OCI-LY3 (cell line): ENCODE measurements around the gene NOS1AP.

Experiments used
- H2AFZ ChIP-seq: fragments of 200-600, 300-600 bp; shearing (Covaris generic); 2 replicates; pipeline ENCODE4 v1.6.0; 2014; ENCODE audit warnings: antibody characterized with exemption, low read depth, low read length
- H3K27ac ChIP-seq: fragments of 200-600, 300-600 bp; sonication (generic); 2 replicates; pipeline ENCODE4 v1.5.1; 2014; ENCODE audit warnings: mild to moderate bottlenecking, low read length, moderate library complexity, mixed read lengths
- H3K27me3 ChIP-seq: fragments of 200-600, 300-600 bp; sonication (generic); 2 replicates; pipeline ENCODE4 v1.6.1; 2014; ENCODE audit warnings: low read depth, low read length, mixed read lengths
- H3K36me3 ChIP-seq: fragments of 200-600, 300-600 bp; sonication (generic); replicated peaks from 2 replicates; pipeline ENCODE3; 2014; ENCODE audit warnings: low read depth, low read length, mixed read lengths
- H3K4me1 ChIP-seq: fragments of 300-600, 200-600 bp; sonication (generic); 2 replicates; pipeline ENCODE4 v1.6.1; 2014; ENCODE audit warnings: low read length, mixed read lengths
- H3K4me2 ChIP-seq: fragments of 200-600, 300-600 bp; sonication (generic); 2 replicates; pipeline ENCODE4 v1.6.1; 2014; ENCODE audit warnings: low read length, mixed read lengths
- H3K4me3 ChIP-seq: fragments of 300-600, 200-600 bp; sonication (generic); 2 replicates; pipeline ENCODE4 v1.5.1; 2014; ENCODE audit warnings: antibody characterized with exemption, mild to moderate bottlenecking, low read length, moderate library complexity
- H3K79me2 ChIP-seq: fragments of 300-600, 200-600 bp; shearing (Covaris generic); 2 replicates; pipeline ENCODE4 v1.6.1; 2014; ENCODE audit warnings: mild to moderate bottlenecking, low read length, mixed read lengths
- H3K9ac ChIP-seq: fragments of 300-600, 200-600 bp; shearing (Covaris generic); 2 replicates; pipeline ENCODE4 v1.6.0; 2014; ENCODE audit warnings: mild to moderate bottlenecking, low read length, moderate library complexity
- H3K9me3 ChIP-seq: fragments of 200-600, 300-600 bp; shearing (Covaris generic); 2 replicates; pipeline ENCODE4 v1.6.1; 2014; ENCODE audit warnings: low read length, mixed read lengths; ENCODE audit not compliant: insufficient read depth
- H4K20me1 ChIP-seq: fragments of 200-600, 300-600 bp; sonication (generic); 2 replicates; pipeline ENCODE4 v1.6.1; 2016; ENCODE audit warnings: low read length, mixed read lengths; ENCODE audit not compliant: insufficient read depth
- EZH2phosphoT487 ChIP-seq: fragments of 200-600 bp; shearing (Covaris generic); IDR thresholded peaks from 2 replicates; pipeline ENCODE4 v1.6.1; 2018; ENCODE audit warnings: antibody characterized with exemption, mixed run types, low read depth
- TF ChIP-seq, protein P1 (sequence below): fragments of 200-600, 300-600 bp; sonication (generic); IDR thresholded peaks from 2 replicates; pipeline ENCODE4 v1.5.1; 2014; ENCODE audit warnings: antibody characterized with exemption, low read length, low read depth

Gene NOS1AP

DNA sequence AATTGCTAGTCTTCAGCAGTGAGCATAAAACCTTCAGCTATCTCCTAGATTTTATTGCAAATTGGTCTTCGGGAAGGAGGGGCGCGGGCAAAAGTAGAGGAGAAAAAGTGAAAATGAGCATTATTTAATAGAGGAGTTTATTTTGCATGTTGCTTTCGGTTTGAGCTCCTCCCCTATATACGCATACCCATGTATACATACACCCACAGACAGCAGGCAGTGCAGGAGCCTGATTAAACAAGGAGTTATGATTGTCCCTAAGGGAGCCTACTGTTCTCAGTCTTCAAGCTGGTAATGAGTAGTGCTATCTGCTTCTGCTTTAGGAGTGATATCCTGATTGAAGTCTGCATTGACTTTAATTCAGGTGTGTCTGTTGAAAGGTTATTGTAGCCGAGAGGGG is 173.3 kb downstream of the NOS1AP start:
- no peaks in the 10 kb centered on the region for H3K36me3 ChIP-seq
- H2AFZ ChIP-seq, result no peak overlapping the region
- no peak overlapping the region for H3K4me3 ChIP-seq
- TF ChIP-seq EZH2phosphoT487, result no peak
- TF ChIP-seq, protein P1, sequence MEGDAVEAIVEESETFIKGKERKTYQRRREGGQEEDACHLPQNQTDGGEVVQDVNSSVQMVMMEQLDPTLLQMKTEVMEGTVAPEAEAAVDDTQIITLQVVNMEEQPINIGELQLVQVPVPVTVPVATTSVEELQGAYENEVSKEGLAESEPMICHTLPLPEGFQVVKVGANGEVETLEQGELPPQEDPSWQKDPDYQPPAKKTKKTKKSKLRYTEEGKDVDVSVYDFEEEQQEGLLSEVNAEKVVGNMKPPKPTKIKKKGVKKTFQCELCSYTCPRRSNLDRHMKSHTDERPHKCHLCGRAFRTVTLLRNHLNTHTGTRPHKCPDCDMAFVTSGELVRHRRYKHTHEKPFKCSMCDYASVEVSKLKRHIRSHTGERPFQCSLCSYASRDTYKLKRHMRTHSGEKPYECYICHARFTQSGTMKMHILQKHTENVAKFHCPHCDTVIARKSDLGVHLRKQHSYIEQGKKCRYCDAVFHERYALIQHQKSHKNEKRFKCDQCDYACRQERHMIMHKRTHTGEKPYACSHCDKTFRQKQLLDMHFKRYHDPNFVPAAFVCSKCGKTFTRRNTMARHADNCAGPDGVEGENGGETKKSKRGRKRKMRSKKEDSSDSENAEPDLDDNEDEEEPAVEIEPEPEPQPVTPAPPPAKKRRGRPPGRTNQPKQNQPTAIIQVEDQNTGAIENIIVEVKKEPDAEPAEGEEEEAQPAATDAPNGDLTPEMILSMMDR, result no peak
- H3K9ac ChIP-seq, result no peak overlapping the region
- H4K20me1 ChIP-seq, result no peaks in the 10 kb centered on the region
- H3K4me1 ChIP-seq, result no peaks in the 10 kb centered on the region
- H3K79me2 ChIP-seq, result no peaks in the 10 kb centered on the region
- no peaks in the 10 kb centered on the region for H3K9me3 ChIP-seq
- H3K27me3 ChIP-seq, result peaks cover 53% of the 10 kb centered on the region
- no peak overlapping the region for H3K4me2 ChIP-seq
- H3K27ac ChIP-seq, result no peak overlapping the region

DNA sequence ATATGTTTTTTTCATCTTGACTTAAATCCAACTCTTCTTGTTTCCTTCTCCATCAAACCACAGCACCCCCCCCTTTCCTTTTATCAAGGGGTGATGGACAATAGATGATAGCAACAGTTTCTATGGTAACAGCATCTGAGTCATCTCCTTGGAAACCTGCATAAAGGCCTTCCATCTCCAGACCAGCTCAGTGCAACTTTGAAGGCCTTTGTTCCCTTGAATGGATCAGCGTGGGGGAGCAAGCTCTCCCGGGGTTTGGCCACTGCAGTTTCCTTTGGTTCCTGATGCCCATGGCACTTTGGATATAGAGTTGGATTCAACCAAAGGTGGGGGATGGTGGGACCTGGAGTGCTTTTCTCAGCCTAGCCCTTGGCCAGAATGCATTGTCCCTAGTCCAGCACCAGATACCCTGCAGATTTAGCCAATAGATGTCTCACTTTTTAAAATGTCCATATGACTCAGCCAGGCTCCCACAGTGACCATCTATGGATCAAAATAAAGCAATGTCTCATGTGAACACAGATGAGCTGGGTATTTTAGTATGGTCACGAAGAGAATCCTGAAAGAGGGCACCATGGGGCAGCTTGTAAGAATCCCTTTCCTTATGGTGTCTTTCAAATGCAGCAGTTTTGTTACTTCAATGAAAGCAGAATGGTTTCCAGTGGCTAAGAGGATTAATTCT is 179.5 kb downstream of the NOS1AP start:
- H3K9ac ChIP-seq, result no peak overlapping the region
- TF ChIP-seq EZH2phosphoT487, result no peak
- TF ChIP-seq, protein P1, result no peak
- no peak overlapping the region for H3K27ac ChIP-seq
- H3K27me3 ChIP-seq, result peaks cover 19% of the 10 kb centered on the region
- H3K79me2 ChIP-seq, result no peaks in the 10 kb centered on the region
- H3K9me3 ChIP-seq, result no peaks in the 10 kb centered on the region
- H3K4me1 ChIP-seq, result no peaks in the 10 kb centered on the region
- no peaks in the 10 kb centered on the region for H4K20me1 ChIP-seq
- no peak overlapping the region for H3K4me2 ChIP-seq
- no peak overlapping the region for H3K4me3 ChIP-seq
- H2AFZ ChIP-seq, result no peak overlapping the region
- no peaks in the 10 kb centered on the region for H3K36me3 ChIP-seq

DNA sequence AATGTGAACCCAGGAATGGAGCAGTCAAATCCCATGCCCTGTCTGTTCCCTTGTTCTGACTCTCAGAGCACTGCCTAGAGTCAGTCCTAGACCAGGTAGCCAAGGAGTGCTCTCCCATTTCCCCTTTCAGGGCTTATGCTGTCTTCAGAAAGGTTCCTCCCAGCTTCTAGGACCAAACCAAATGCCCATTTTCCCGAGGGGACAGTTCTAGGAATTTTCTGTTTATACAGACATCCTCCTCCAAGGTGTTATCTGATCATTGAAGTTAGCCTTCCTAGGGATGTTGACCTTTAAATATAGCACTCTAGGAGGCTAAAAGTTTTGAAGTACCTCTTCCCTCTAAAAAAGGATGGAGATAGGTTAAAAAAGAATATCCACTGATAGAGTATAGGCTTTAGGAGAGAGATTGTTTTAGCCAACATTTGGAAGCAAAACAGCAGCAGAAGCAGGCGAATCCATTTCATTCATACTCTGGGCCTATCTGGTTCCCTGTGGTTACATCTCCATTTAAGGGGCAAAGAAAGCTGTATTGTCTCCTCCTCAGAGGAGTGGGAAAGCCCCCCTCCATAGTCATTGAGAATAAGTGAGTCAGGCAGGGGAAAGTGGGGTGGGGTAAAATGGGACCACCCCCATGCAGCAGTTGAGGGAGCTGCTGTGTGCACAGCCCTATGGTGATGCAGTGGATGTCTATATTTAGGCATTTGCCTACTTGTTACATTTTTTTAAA is 180.7 kb downstream of the NOS1AP start:
- H3K9me3 ChIP-seq, result no peaks in the 10 kb centered on the region
- no peaks in the 10 kb centered on the region for H3K36me3 ChIP-seq
- no peaks in the 10 kb centered on the region for H3K4me1 ChIP-seq
- no peak overlapping the region for H2AFZ ChIP-seq
- no peak overlapping the region for H3K4me2 ChIP-seq
- no peak for TF ChIP-seq EZH2phosphoT487
- TF ChIP-seq, protein P1, result no peak
- H3K79me2 ChIP-seq, result no peaks in the 10 kb centered on the region
- H3K27me3 ChIP-seq, result peaks cover 15% of the 10 kb centered on the region
- no peaks in the 10 kb centered on the region for H4K20me1 ChIP-seq
- no peak overlapping the region for H3K9ac ChIP-seq
- H3K27ac ChIP-seq, result no peak overlapping the region
- no peak overlapping the region for H3K4me3 ChIP-seq

DNA sequence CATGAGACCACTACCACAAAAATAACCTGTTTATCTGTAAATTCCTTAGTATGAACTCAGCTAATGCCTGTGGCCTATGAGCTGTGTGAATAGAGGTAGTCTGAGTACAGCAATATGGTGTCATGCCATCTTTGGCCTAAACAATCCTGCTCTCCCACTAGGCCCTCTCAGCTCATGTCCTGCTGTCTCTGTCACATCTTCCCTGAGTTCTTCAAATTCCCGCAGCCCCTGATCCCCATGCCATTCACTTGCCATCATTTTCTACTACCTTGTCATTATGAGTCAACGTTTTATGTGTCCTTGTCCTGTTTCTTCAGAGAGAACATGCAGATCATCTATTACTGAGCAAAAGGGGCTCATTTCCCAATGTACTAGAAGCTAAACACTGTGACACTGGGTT is 181.6 kb downstream of the NOS1AP start:
- no peaks in the 10 kb centered on the region for H3K79me2 ChIP-seq
- no peaks in the 10 kb centered on the region for H4K20me1 ChIP-seq
- H3K4me3 ChIP-seq, result no peak overlapping the region
- H3K27ac ChIP-seq, result no peak overlapping the region
- TF ChIP-seq, protein P1, result no peak
- TF ChIP-seq EZH2phosphoT487, result no peak
- H3K9ac ChIP-seq, result no peak overlapping the region
- peaks cover 8% of the 10 kb centered on the region for H3K27me3 ChIP-seq
- H3K9me3 ChIP-seq, result no peaks in the 10 kb centered on the region
- no peaks in the 10 kb centered on the region for H3K36me3 ChIP-seq
- no peak overlapping the region for H2AFZ ChIP-seq
- no peaks in the 10 kb centered on the region for H3K4me1 ChIP-seq
- no peak overlapping the region for H3K4me2 ChIP-seq
